WTC11 (cell line): ENCODE data around the gene ABCG4. TPM values are rescaled to one million over a fixed set of nuclear protein-coding genes. Genes with fewer than 3 reads are reported as not detected.

Experiments
- ATAC-seq: fragments of 200-7000 bp; cut with Tn5 transposase; 2 replicates; pipeline ENCODE4 v1.10.0; 2021; ENCODE audit warnings: mild to moderate bottlenecking, moderate library complexity
- CTCF ChIA-PET: fragments of 300-600 bp; sonication (Branson Sonifier 250); formaldehyde crosslinking; loops from one replicate; lab custom pipeline; 2021; ENCODE audit warnings: antibody characterized with exemption; lab: Charles Lee
- POLR2A ChIA-PET: fragments of 350-600 bp; sonication (Branson Sonifier 250); formaldehyde crosslinking; loops from one replicate; lab custom pipeline; 2021; ENCODE audit warnings: antibody characterized with exemption; lab: Charles Lee
- DNase-seq: peaks from one replicate; pipeline ENCODE4 v3.0.0; 2021; ENCODE audit warnings: low spot score
- H3K27ac Mint-ChIP-seq: 2 replicates; pipeline ENCODE4 v1.8.0; 2021; ENCODE audit warnings: mixed read lengths
- H3K27me3 Mint-ChIP-seq: 2 replicates; pipeline ENCODE4 v1.8.0; 2021; ENCODE audit warnings: low read depth, mild to moderate bottlenecking, moderate library complexity, mixed read lengths
- H3K36me3 Mint-ChIP-seq: 2 replicates; pipeline ENCODE4 v1.8.0; 2021; ENCODE audit warnings: mixed read lengths
- H3K4me1 Mint-ChIP-seq: 2 replicates; pipeline ENCODE4 v1.8.0; 2022; ENCODE audit warnings: mixed read lengths
- H3K4me3 Mint-ChIP-seq: 2 replicates; pipeline ENCODE4 v1.8.0; 2021; ENCODE audit warnings: mild to moderate bottlenecking, moderate library complexity, mixed read lengths
- H3K9me3 Mint-ChIP-seq: 2 replicates; pipeline ENCODE4 v1.8.0; 2021; ENCODE audit warnings: mixed read lengths
- AFF4 ChIP-seq: sonication (generic); formaldehyde crosslinking; IDR thresholded peaks from 2 replicates; pipeline ENCODE4 v1.8.1; 2023; ENCODE audit warnings: mild to moderate bottlenecking, missing genetic modification reagents, borderline replicate concordance
- CREB1 ChIP-seq: sonication (generic); formaldehyde crosslinking; IDR thresholded peaks from 2 replicates; pipeline ENCODE4 v1.8.0; 2023; ENCODE audit warnings: mild to moderate bottlenecking, missing genetic modification reagents
- E2F1 ChIP-seq: sonication (generic); formaldehyde crosslinking; IDR thresholded peaks from 2 replicates; pipeline ENCODE4 v1.8.0; 2022; ENCODE audit warnings: mild to moderate bottlenecking, missing genetic modification reagents
- ESRRA ChIP-seq: sonication (generic); formaldehyde crosslinking; IDR thresholded peaks from 2 replicates; pipeline ENCODE4 v1.8.1; 2022; ENCODE audit warnings: mild to moderate bottlenecking, missing genetic modification reagents, borderline replicate concordance
- FOXJ3 ChIP-seq: sonication (generic); formaldehyde crosslinking; IDR thresholded peaks from 2 replicates; pipeline ENCODE4 v1.9.0; 2021; ENCODE audit warnings: missing genetic modification reagents, mild to moderate bottlenecking, borderline replicate concordance
- MAX ChIP-seq: sonication (generic); formaldehyde crosslinking; IDR thresholded peaks from 2 replicates; pipeline ENCODE4 v1.8.0; 2022; ENCODE audit warnings: mild to moderate bottlenecking, missing genetic modification reagents
- NFE2L1 ChIP-seq: sonication (generic); formaldehyde crosslinking; IDR thresholded peaks from 2 replicates; pipeline ENCODE4 v1.8.1; 2023; ENCODE audit warnings: missing genetic modification reagents
- TEAD1 ChIP-seq: sonication (generic); formaldehyde crosslinking; IDR thresholded peaks from 2 replicates; pipeline ENCODE4 v1.8.0; 2022; ENCODE audit warnings: mild to moderate bottlenecking, missing genetic modification reagents
- ZNF263 ChIP-seq: sonication (generic); formaldehyde crosslinking; IDR thresholded peaks from 2 replicates; pipeline ENCODE4 v1.8.1; 2022; ENCODE audit warnings: low read depth, mild to moderate bottlenecking, moderate library complexity, missing genetic modification reagents
- ZSCAN18 ChIP-seq: fragments of 250-450 bp; sonication (Bioruptor Pico); IDR thresholded peaks from 2 replicates; pipeline ENCODE4 v2.1.2; 2022; ENCODE audit warnings: mild to moderate bottlenecking, moderate library complexity
- total RNA-seq: library from RNA; stranded (reverse); gene quantifications from 3 replicates; pipeline ENCODE4 v1.2.3, GENCODE V29; 2021
- TF ChIP-seq, protein P1 (sequence below): sonication (generic); formaldehyde crosslinking; IDR thresholded peaks from 2 replicates; pipeline ENCODE4 v1.8.1; 2023; ENCODE audit warnings: mild to moderate bottlenecking, missing genetic modification reagents, moderate library complexity
- TF ChIP-seq, protein P2 (sequence below): fragments of 250-450 bp; sonication (Bioruptor Pico); IDR thresholded peaks from 2 replicates; pipeline ENCODE4 v1.9.0; 2021; ENCODE audit warnings: mild to moderate bottlenecking
- TF ChIP-seq, protein P3 (sequence below): sonication (generic); formaldehyde crosslinking; IDR thresholded peaks from 2 replicates; pipeline ENCODE4 v1.8.1; 2023; ENCODE audit warnings: mild to moderate bottlenecking, missing genetic modification reagents
- TF ChIP-seq, protein P4 (sequence below): sonication (generic); formaldehyde crosslinking; IDR thresholded peaks from 2 replicates; pipeline ENCODE4 v1.8.1; 2023; ENCODE audit warnings: mild to moderate bottlenecking, missing genetic modification reagents, moderate library complexity
- TF ChIP-seq, protein P5 (sequence below): sonication (generic); formaldehyde crosslinking; IDR thresholded peaks from 2 replicates; pipeline ENCODE4 v1.8.1; 2022; ENCODE audit warnings: mild to moderate bottlenecking, missing genetic modification reagents, moderate library complexity, borderline replicate concordance
- TF ChIP-seq, protein P6 (sequence below): sonication (generic); formaldehyde crosslinking; conservative IDR thresholded peaks from 2 replicates; pipeline ENCODE4 v1.8.1; 2022; ENCODE audit warnings: mild to moderate bottlenecking, missing genetic modification reagents

ABCG4 gene
- total RNA-seq, 1 experiment from 2014 or later: 4.4 TPM

DNA sequence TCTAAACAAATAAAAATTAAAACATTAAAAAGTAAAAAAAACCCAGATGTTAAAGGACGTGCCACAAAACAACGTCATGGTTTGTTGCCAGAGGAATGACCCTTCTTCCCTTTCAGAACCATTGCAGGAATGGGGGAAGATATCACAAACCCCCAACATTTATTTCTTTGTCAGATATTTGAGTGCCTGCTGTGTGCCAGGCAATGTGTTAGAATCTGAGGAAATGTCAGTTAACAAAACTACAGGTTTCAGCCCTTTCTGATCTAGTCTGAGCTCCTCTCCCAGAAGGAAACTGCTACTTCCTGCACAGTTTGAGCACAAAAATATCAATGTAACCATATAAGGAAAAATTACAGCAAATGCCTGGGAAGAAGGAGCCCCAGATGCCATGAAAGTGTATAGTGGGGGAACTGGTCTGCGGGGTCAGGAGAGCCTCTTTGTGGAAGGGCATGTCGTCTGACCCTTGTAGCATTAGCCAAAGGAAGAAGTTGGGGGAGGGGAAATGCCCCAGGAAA is 29.4 kb downstream of the ABCG4 start (continued):
- TF ChIP-seq AFF4 (no peak), TEAD1 (CRISPR knock-in tag) (no peak), E2F1 (CRISPR knock-in tag) (no peak), NFE2L1 (no peak), MAX (no peak)
- TF ChIP-seq, protein P1, sequence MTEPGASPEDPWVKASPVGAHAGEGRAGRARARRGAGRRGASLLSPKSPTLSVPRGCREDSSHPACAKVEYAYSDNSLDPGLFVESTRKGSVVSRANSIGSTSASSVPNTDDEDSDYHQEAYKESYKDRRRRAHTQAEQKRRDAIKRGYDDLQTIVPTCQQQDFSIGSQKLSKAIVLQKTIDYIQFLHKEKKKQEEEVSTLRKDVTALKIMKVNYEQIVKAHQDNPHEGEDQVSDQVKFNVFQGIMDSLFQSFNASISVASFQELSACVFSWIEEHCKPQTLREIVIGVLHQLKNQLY (CRISPR knock-in tag): no peak
- TF ChIP-seq, protein P2, sequence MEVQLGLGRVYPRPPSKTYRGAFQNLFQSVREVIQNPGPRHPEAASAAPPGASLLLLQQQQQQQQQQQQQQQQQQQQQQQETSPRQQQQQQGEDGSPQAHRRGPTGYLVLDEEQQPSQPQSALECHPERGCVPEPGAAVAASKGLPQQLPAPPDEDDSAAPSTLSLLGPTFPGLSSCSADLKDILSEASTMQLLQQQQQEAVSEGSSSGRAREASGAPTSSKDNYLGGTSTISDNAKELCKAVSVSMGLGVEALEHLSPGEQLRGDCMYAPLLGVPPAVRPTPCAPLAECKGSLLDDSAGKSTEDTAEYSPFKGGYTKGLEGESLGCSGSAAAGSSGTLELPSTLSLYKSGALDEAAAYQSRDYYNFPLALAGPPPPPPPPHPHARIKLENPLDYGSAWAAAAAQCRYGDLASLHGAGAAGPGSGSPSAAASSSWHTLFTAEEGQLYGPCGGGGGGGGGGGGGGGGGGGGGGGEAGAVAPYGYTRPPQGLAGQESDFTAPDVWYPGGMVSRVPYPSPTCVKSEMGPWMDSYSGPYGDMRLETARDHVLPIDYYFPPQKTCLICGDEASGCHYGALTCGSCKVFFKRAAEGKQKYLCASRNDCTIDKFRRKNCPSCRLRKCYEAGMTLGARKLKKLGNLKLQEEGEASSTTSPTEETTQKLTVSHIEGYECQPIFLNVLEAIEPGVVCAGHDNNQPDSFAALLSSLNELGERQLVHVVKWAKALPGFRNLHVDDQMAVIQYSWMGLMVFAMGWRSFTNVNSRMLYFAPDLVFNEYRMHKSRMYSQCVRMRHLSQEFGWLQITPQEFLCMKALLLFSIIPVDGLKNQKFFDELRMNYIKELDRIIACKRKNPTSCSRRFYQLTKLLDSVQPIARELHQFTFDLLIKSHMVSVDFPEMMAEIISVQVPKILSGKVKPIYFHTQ (CRISPR knock-in tag): no peak
- TF ChIP-seq, protein P3, sequence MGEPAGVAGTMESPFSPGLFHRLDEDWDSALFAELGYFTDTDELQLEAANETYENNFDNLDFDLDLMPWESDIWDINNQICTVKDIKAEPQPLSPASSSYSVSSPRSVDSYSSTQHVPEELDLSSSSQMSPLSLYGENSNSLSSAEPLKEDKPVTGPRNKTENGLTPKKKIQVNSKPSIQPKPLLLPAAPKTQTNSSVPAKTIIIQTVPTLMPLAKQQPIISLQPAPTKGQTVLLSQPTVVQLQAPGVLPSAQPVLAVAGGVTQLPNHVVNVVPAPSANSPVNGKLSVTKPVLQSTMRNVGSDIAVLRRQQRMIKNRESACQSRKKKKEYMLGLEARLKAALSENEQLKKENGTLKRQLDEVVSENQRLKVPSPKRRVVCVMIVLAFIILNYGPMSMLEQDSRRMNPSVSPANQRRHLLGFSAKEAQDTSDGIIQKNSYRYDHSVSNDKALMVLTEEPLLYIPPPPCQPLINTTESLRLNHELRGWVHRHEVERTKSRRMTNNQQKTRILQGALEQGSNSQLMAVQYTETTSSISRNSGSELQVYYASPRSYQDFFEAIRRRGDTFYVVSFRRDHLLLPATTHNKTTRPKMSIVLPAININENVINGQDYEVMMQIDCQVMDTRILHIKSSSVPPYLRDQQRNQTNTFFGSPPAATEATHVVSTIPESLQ (CRISPR knock-in tag): no peak
- TF ChIP-seq, protein P4, sequence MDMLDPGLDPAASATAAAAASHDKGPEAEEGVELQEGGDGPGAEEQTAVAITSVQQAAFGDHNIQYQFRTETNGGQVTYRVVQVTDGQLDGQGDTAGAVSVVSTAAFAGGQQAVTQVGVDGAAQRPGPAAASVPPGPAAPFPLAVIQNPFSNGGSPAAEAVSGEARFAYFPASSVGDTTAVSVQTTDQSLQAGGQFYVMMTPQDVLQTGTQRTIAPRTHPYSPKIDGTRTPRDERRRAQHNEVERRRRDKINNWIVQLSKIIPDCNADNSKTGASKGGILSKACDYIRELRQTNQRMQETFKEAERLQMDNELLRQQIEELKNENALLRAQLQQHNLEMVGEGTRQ (CRISPR knock-in tag): no peak
- TF ChIP-seq, protein P5, sequence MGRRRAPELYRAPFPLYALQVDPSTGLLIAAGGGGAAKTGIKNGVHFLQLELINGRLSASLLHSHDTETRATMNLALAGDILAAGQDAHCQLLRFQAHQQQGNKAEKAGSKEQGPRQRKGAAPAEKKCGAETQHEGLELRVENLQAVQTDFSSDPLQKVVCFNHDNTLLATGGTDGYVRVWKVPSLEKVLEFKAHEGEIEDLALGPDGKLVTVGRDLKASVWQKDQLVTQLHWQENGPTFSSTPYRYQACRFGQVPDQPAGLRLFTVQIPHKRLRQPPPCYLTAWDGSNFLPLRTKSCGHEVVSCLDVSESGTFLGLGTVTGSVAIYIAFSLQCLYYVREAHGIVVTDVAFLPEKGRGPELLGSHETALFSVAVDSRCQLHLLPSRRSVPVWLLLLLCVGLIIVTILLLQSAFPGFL (CRISPR knock-in tag): no peak

GRCh38 chr11:119179342-119179741 is 30.5 kb downstream of the ABCG4 start:
- Mint-ChIP-seq H3K27me3 (no peaks in the 10 kb centered on the region), H3K4me1 (no peaks in the 10 kb centered on the region), H3K4me3 (no peak overlapping the region), H3K27ac (no peak overlapping the region), H3K36me3 (peaks cover 6% of the 10 kb centered on the region; the same call in 1 of the 2 replicates), H3K9me3 (no peaks in the 10 kb centered on the region)
- TF ChIP-seq FOXJ3 (CRISPR knock-in tag) (no peak), ZNF263 (CRISPR knock-in tag) (no peak), ESRRA (no peak), CREB1 (CRISPR knock-in tag) (no peak), ZSCAN18 (CRISPR knock-in tag) (no peak)
- TF ChIP-seq, protein P6, sequence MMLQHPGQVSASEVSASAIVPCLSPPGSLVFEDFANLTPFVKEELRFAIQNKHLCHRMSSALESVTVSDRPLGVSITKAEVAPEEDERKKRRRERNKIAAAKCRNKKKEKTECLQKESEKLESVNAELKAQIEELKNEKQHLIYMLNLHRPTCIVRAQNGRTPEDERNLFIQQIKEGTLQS (CRISPR knock-in tag): no peak
- POLR2A ChIA-PET: no interaction called here
- CTCF ChIA-PET: interaction anchor here (0.8 kb wide), 1 partner anchor 35 kb away, joined by 3 read pairs; no protein-coding TSS in a partner anchor
- DNase-seq (no peak), ATAC-seq (no peak)
